DMS79 (cell line): ENCODE results near the gene PTPN9.
"Not testable (repeated sequence)": the region's sequence is repeated elsewhere in the genome, so short reads cannot be mapped to it uniquely, and the experiment has no call there.

ENCODE experiments used
- DNase-seq: peaks from one replicate; lab custom pipeline; 2025; lab: John Stamatoyannopoulos, UW

PTPN9 gene

GRCh38 chr15:75452865-75453702 is 126.0 kb downstream of the PTPN9 start:
- DNase-seq = no peak

- DNase-seq = peak; percentile 27
These were observed 126.7 kb downstream of the PTPN9 start for GRCh38 chr15:75452364-75452864.

- peak; percentile 97 for DNase-seq
These were observed 127.3 kb downstream of the PTPN9 start, which contains the start of gene SIN3A for GRCh38 chr15:75451674-75452363. TSS of gene SIN3A (minus strand) at chr15:75451690. CDS start at chr15:75430375, 21,315 bp downstream.

GRCh38 chr15:75451202-75451673 is 127.9 kb downstream of the PTPN9 start:
- DNase-seq = no peak

GRCh38 chr15:75450307-75451201 is 128.6 kb downstream of the PTPN9 start:
- DNase-seq = peak; percentile 78

GRCh38 chr15:75449585-75450306 is 129.4 kb downstream of the PTPN9 start:
- no peak for DNase-seq

GRCh38 chr15:75448171-75448570 is 130.9 kb downstream of the PTPN9 start:
- DNase-seq = not testable (repeated sequence)

GRCh38 chr15:75446151-75446550 is 133.0 kb downstream of the PTPN9 start:
- DNase-seq = no peak

- not testable (repeated sequence) for DNase-seq
These were observed 133.8 kb downstream of the PTPN9 start for GRCh38 chr15:75445324-75445723.

- not testable (repeated sequence) for DNase-seq
These were observed 135.1 kb downstream of the PTPN9 start for GRCh38 chr15:75443972-75444453.

GRCh38 chr15:75437721-75438120 is 141.4 kb downstream of the PTPN9 start:
- no peak for DNase-seq

- DNase-seq = no peak
These were observed 142.2 kb downstream of the PTPN9 start for GRCh38 chr15:75436881-75437280.

- DNase-seq = no peak
These were observed 147.4 kb downstream of the PTPN9 start for GRCh38 chr15:75431682-75432081.

GRCh38 chr15:75431270-75431669 is 147.8 kb downstream of the PTPN9 start:
- DNase-seq = no peak

GRCh38 chr15:75430259-75430658 is 148.9 kb downstream of the PTPN9 start:
- DNase-seq = no peak

GRCh38 chr15:75428152-75428551 is 151.0 kb downstream of the PTPN9 start:
- DNase-seq = no peak

GRCh38 chr15:75425966-75426500 is 153.1 kb downstream of the PTPN9 start:
- no peak for DNase-seq

- DNase-seq = no peak
These were observed 156.6 kb downstream of the PTPN9 start for GRCh38 chr15:75422554-75422953.

GRCh38 chr15:75420698-75421097 is 158.4 kb downstream of the PTPN9 start:
- DNase-seq = no peak

- no peak for DNase-seq
These were observed 162.5 kb downstream of the PTPN9 start for GRCh38 chr15:75416584-75416983.
